Vagina (tissue), 2 donors: ENCODE results near the gene CDK6. TPM values are rescaled to one million over a fixed set of nuclear protein-coding genes. Genes with fewer than 3 reads are reported as not detected.

Experiments
- DNase-seq, 2 donors: peaks; one replicate each; pipeline ENCODE4 v3.0.0-alpha.2; 2017; ENCODE audit errors: extremely low spot score in 2 of 2
- H3K27ac ChIP-seq: fragments of 200-600 bp; sonication (generic); one replicate; pipeline ENCODE4 v1.5.1; 2019
- H3K27me3 ChIP-seq: fragments of 200-600 bp; sonication (generic); one replicate; pipeline ENCODE4 v1.5.1; 2019
- H3K36me3 ChIP-seq, 2 donors: fragments of 200-600 bp; sonication (generic); one replicate each; pipeline ENCODE4 v1.5.1; 2017 to 2019
- H3K4me1 ChIP-seq: fragments of 200-600 bp; sonication (generic); one replicate; pipeline ENCODE4 v1.5.1; 2019
- H3K4me3 ChIP-seq, 2 donors: fragments of 200-600 bp; sonication (generic); 1 replicate in 1 of 2; 2 replicates in 1 of 2; pipeline ENCODE4 v1.5.1; 2016 to 2019
- H3K9me3 ChIP-seq: fragments of 200-600 bp; sonication (generic); one replicate; pipeline ENCODE4 v1.5.1; 2019
- POLR2A ChIP-seq, 2 donors: fragments of 450-650 bp; IDR thresholded peaks; one replicate each; pipeline ENCODE4 v1.6.1; 2017; ENCODE audit warnings: antibody characterized with exemption in 2 of 2, mild to moderate bottlenecking in 2 of 2, moderate library complexity in 2 of 2
- POLR2AphosphoS5 ChIP-seq, 2 donors: sonication (generic); formaldehyde crosslinking; IDR thresholded peaks; one replicate each; pipeline ENCODE4 v1.9.0; 2017; ENCODE audit warnings: antibody characterized with exemption in 2 of 2, mild to moderate bottlenecking in 2 of 2, low read depth in 1 of 2; ENCODE audit not compliant: insufficient read depth in 1 of 2
- intact Hi-C: fragments of 100-400 bp; cut with DNase I; formaldehyde crosslinking; loops from one replicate; pipeline ENCODE4 v1.15.1; 2023
- total RNA-seq: library from RNA; depleted of rRNA; stranded (reverse); fragments of >200 nt; gene quantifications from one replicate; pipeline ENCODE4 v1.2.3, GENCODE V29; 2016
- TF ChIP-seq, protein P1 (sequence below), 3 experiments: fragments of 450-650 bp in 2 of 3; fragments of 200-600 bp in 1 of 3; sonication (generic) in 1 of 3; IDR thresholded peaks; one replicate each; pipeline ENCODE4 v1.5.1; 2017 to 2019; ENCODE audit warnings: antibody characterized with exemption in 3 of 3, mild to moderate bottlenecking in 2 of 3, moderate library complexity in 2 of 3

CDK6 gene
- total RNA-seq, 1 donor from 2014 or later: 20.6 TPM

DNA sequence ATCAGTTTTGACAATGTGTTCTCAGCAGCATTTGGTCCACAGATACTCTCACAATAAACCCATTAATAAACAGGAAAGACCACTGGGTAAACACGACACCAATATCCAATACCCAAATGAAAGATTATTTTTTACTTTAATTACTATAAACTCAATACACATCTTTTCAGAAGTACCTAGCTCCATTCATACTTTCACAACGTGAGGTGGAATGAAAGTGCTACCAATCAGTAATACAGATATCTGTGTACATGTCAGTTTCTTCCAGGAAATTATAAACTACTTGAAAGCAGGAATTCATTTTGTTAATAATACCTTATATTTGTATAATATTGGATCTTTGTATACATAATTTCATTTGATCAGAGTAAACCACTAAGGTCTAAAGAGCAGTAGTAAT lies 11.9 kb downstream of the CDK6 start:
- peaks cover 29% of the 10 kb centered on the region for H3K4me1 ChIP-seq
- H3K27ac ChIP-seq: no peak overlapping the region
- H3K27me3 ChIP-seq: no peaks in the 10 kb centered on the region
- TF ChIP-seq POLR2AphosphoS5 (IDR thresholded peaks at IDR 0.05; ENCODE audit: insufficient read depth in 1 of 2, low read depth in 1 of 2): no peak
- TF ChIP-seq, protein P1, sequence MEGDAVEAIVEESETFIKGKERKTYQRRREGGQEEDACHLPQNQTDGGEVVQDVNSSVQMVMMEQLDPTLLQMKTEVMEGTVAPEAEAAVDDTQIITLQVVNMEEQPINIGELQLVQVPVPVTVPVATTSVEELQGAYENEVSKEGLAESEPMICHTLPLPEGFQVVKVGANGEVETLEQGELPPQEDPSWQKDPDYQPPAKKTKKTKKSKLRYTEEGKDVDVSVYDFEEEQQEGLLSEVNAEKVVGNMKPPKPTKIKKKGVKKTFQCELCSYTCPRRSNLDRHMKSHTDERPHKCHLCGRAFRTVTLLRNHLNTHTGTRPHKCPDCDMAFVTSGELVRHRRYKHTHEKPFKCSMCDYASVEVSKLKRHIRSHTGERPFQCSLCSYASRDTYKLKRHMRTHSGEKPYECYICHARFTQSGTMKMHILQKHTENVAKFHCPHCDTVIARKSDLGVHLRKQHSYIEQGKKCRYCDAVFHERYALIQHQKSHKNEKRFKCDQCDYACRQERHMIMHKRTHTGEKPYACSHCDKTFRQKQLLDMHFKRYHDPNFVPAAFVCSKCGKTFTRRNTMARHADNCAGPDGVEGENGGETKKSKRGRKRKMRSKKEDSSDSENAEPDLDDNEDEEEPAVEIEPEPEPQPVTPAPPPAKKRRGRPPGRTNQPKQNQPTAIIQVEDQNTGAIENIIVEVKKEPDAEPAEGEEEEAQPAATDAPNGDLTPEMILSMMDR (IDR thresholded peaks at IDR 0.05): no peak
- no peak for TF ChIP-seq POLR2A (IDR thresholded peaks at IDR 0.05)
- H3K9me3 ChIP-seq: no peaks in the 10 kb centered on the region
- DNase-seq: no peak
- intact Hi-C loops: no loop called here
- H3K36me3 ChIP-seq: no peaks in the 10 kb centered on the region
- no peak overlapping the region for H3K4me3 ChIP-seq

DNA sequence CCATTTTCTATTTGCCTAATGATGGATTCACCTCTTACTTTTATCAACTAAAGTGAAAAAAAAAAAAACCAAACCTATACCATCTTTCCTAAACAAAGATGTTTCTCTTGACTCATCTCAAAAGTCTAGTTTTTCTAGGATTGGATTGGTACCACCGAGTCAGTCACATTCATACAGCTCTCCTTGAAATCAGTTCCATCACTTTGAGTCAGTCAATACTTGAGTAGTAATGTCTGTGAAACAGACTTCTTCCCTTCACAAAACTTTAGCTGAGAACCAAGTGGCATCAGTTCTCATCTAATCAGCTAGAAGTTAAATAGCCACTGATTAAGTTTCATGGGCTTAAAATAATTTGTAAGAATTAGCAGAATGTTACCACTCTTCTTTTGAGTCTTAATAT lies 13.3 kb downstream of the CDK6 start:
- Histone ChIP-seq H3K27me3 (no peaks in the 10 kb centered on the region), H3K36me3 (no peaks in the 10 kb centered on the region), H3K4me3 (no peak overlapping the region), H3K4me1 (peaks cover 17% of the 10 kb centered on the region), H3K27ac (no peak overlapping the region), H3K9me3 (no peaks in the 10 kb centered on the region)
- intact Hi-C loops: no loop called here
- no peak for DNase-seq
- TF ChIP-seq, protein P1 (IDR thresholded peaks at IDR 0.05): no peak
- TF ChIP-seq POLR2AphosphoS5 (IDR thresholded peaks at IDR 0.05; ENCODE audit: insufficient read depth in 1 of 2, low read depth in 1 of 2) (no peak), POLR2A (IDR thresholded peaks at IDR 0.05) (no peak)

DNA sequence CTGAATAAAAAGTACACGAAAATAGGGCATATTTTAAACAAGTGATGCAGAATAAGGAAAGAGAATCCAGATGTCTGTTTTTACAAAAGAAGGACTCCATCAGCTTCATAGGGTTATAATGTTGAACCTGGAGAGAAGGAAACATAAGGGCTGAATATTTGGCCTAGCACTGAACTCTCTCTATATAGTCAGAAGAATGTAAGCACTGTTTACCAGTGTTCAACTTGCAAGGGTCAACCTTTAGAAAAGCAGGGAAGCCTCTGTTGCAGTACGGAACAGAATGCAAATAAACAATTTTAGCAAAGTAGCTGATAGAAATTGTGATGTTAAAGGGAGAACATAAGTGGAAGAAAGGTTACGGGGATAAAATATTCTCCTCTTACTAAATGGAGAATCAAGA lies 16.2 kb downstream of the CDK6 start:
- Histone ChIP-seq H3K36me3 (peaks cover 0 to 4% of the 10 kb centered on the region in 2 donors), H3K9me3 (no peaks in the 10 kb centered on the region), H3K4me3 (no peak overlapping the region), H3K4me1 (peaks cover 7% of the 10 kb centered on the region), H3K27me3 (no peaks in the 10 kb centered on the region), H3K27ac (no peak overlapping the region)
- DNase-seq: no peak
- intact Hi-C loops: no loop called here
- TF ChIP-seq, protein P1 (IDR thresholded peaks at IDR 0.05): no peak
- TF ChIP-seq POLR2A (IDR thresholded peaks at IDR 0.05) (no peak), POLR2AphosphoS5 (IDR thresholded peaks at IDR 0.05; ENCODE audit: insufficient read depth in 1 of 2, low read depth in 1 of 2) (no peak)

DNA sequence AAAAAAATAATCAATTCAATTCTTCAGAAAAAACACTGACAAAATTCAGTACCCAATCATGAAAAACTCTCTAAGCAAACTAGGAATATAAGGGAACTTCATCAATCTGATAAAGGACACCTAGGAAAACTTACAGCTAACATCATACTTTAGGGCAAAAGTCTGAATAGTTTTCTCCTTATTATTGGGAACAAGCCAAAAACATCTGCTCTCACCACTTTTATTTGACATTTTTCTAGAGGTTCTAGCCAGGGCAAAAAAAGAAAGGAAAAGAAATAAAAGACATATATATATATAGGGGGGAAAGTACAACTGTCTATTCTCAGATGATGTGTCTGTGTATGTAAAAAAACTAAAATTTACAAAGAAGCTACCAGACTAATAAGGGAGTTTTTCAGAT lies 19.0 kb downstream of the CDK6 start:
- H3K9me3 ChIP-seq: no peaks in the 10 kb centered on the region
- DNase-seq: no peak
- TF ChIP-seq, protein P1 (IDR thresholded peaks at IDR 0.05): no peak
- TF ChIP-seq POLR2A (IDR thresholded peaks at IDR 0.05) (no peak), POLR2AphosphoS5 (IDR thresholded peaks at IDR 0.05; ENCODE audit: insufficient read depth in 1 of 2, low read depth in 1 of 2) (no peak)
- no peak overlapping the region for H3K4me3 ChIP-seq
- peaks cover 0 to 4% of the 10 kb centered on the region in 2 donors for H3K36me3 ChIP-seq
- no peaks in the 10 kb centered on the region for H3K27me3 ChIP-seq
- intact Hi-C loops: no loop called here
- peaks cover 7% of the 10 kb centered on the region for H3K4me1 ChIP-seq
- no peak overlapping the region for H3K27ac ChIP-seq

DNA sequence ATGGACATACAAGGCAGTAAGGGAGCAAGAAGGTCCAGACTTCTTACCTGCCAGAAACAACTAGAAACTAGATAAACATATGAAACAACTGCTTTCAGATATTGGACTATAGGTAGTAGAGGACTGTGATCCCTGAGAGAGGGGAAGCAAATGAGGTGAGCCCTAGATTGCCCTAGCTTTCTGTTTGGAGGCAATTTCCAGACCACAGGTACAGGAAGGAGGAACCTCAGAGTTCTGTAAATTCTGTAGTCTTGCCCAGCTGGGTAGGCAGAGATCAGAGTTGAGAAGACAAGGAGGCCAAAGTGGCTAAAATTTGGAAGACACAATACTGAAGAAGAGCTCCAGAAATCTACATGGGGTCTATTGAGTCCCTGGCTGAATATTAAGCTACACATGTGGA lies 21.0 kb downstream of the CDK6 start:
- Histone ChIP-seq H3K27me3 (no peaks in the 10 kb centered on the region), H3K9me3 (no peaks in the 10 kb centered on the region), H3K4me1 (peaks cover 10% of the 10 kb centered on the region), H3K36me3 (peaks cover 0 to 4% of the 10 kb centered on the region in 2 donors), H3K4me3 (no peak overlapping the region), H3K27ac (no peak overlapping the region)
- DNase-seq: no peak
- intact Hi-C loops: no loop called here
- TF ChIP-seq POLR2AphosphoS5 (IDR thresholded peaks at IDR 0.05; ENCODE audit: insufficient read depth in 1 of 2, low read depth in 1 of 2) (no peak), POLR2A (IDR thresholded peaks at IDR 0.05) (no peak)
- TF ChIP-seq, protein P1 (IDR thresholded peaks at IDR 0.05): no peak
